NCI-H2227 treated with DMSO at 0.1 percent for 48 hours (cell line): Measurements from ENCODE around the gene AKAP12.
"Not testable (repeated sequence)": the region's sequence is repeated elsewhere in the genome, so short reads cannot be mapped to it uniquely, and the experiment has no call there.

Source experiments
- DNase-seq: peaks from one replicate; lab custom pipeline; 2025; lab: John Stamatoyannopoulos, UW

Gene AKAP12

DNA sequence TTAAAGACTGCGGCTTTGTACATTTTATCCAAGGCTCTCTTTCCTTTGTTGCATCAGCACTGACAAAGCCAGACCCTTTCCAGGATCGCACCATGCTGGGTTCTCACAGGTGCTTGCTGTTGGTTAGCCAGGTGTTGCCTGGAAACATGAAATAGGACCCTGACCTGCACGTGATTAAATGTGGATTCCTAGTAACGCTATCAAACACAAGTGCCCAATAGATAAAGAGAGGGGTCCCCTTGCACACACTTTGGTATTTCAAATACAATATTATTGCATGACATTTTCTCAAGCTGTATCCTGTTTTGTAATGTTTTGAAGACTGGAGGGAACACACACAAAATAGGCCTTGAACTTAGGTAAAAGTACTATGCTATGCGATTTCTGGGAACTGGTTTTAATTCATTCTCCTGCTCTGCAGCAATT lies 73.3 kb downstream of the AKAP12 start:
- no peak for DNase-seq

DNA sequence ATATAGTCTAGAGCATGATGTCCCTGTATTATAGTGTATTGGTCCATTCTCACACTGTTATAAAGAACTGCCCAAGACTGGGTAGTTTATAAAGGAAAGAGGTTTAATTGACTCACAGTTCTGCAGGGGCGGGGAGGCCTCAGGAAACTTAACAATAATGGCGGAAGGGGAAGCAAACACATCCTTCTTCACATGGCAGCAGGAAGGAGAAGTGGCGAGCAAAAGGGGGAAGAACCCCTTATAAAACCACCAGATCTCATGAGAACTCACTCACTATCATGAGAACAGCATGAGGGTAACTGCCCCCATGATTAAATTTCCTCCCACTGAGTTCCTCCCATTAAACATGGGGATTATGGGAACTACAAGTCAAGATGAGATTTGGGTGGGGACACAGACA lies 75.9 kb downstream of the AKAP12 start:
- DNase-seq, result not testable (repeated sequence)

DNA sequence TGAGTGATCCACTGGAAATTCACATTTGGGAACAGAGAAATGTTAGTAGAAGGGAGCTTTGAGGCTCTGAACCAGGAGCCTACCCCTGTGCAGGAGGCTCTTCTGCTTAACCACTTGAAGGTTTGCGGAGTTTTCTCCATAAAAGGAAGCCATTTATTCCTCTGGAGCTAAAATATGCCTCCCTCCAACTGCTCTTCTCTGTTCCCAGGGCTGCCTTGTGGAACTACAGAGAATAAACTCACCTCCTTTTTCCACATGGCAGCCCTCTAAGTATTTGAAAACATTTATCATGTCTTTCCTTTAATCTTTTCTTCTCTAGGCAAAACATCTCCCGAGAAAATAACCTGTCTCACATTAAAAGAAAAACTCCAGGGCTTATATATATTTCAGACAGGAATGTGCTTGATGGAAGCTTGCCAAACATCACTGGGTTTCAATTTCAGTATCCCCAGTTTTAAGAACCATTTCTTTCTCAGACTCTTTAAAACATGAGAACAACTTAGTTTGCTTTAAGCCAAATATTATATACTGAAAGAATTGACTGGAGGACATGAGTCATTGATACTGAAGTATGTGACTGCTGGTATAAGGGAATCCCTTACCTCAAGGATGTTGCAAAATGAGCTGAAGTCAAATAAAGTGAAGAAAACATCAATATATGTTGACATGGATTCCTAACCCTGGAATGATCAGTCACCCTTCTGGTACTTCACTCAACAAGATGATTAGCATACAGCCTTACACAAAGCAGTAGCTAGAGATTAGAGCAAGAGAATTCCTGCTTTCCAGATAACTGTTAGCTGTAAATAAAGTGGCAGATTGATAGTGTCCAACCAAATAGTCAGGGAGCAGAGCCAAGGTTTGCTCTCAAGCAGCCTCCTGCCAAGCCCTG lies 77.6 kb downstream of the AKAP12 start:
- no peak for DNase-seq

DNA sequence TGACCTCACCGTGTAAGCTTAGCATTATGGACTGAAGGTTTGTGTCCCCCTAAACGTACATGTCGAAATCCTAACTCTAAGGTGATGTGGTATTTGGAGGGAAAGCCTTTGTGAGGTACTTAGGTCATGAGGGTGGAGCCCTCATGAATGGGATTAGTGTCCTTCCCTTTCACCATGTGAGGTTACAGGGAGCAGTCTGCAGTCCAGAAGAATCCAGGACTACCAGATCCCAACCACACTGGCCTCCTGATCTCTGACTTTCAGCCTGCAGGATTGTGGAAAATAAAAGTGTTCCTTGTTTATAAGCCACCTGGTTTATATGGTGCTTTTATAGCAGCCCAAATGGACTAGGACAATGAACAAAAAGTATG lies 78.2 kb downstream of the AKAP12 start:
- DNase-seq, result no peak

DNA sequence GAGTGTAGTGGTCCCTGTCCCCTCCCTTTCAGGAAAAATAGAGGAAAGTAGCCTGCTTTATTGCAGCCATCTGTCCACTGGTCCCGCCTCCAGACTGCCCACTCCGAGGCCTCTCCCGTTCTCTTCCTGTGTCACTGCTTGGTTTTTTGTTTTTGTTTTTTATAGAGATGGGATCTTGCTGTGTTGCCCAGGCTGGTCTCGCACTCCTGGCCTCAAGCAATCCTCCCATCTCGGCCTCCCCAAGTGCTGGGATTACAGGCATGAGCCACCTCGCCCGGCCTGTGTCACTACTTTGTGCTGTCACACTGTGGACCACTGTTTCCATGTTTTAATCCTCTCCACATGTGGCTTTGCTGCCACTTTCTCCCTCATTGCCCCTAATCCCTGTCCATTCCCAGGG lies 80.4 kb downstream of the AKAP12 start:
- no peak for DNase-seq

DNA sequence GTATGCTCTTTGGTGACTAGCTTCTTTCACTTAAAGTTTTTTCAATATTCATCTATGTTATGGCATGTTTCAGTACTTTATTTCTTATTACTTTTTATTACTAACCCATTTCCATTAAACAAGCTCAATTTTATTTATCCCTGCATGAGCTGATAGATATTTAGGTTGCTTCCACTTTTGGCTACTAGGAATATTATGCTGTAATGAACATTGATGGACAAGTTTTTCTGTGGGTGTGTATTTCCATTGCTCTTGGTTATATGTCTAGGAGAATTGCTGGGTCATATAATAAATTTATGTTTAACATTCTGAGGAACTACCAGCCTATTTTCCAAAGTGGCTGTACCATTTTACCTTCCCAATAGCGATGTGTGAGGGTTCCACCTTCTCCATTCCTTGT lies 81.7 kb downstream of the AKAP12 start:
- DNase-seq, result no peak

DNA sequence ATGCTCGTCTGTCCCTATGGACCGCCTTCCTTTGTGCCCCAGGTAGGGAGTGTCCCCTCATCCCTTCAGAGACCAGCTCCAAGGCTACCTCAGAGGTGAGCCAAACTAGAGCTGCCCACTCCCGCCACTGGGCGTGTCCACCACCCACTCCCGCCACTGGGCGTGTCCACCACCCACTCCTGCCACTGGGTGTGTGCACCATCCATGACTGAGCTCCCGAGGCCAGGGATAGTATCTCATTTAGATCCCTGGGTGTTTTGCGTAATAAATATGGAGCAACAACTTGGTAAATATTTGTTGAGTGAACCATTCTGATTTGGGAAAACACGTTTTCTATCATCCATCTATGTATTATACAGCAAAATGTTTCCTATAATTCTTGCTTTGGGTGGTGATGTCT lies 82.8 kb downstream of the AKAP12 start:
- DNase-seq, result no peak

DNA sequence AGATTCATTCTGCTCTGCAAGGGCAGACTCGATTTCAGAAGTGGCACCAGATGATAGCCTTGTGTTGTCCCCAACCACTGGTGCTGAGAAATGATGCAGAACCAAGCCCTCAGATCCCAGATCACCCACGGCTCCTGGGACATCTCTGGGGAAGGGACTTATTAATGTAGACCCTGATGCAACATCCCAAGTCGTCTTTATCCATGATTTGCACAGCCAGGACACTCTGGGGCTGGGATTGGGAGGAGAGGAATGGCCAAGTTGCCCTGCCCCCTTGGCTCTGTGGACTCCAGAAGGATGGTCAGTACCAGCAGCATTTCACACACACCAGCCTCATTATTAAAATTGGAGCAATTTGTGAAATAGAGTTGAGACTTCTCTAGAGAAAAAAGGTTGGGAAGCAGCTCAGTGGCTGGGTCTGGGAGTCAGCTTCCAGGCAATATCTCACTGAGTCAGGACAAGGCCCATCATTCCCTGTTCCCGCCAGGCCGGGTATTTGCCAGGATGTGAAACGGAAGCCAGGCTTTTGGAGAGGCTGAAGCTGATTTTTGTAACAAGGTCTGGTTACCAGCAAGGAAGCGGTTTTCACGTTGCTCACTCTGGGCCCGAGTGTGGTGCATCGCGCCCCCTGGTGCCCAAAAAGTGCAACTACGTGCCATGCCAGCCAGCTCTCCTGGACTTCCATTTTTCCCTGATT lies 84.2 kb downstream of the AKAP12 start:
- DNase-seq, result peak; percentile 72

DNA sequence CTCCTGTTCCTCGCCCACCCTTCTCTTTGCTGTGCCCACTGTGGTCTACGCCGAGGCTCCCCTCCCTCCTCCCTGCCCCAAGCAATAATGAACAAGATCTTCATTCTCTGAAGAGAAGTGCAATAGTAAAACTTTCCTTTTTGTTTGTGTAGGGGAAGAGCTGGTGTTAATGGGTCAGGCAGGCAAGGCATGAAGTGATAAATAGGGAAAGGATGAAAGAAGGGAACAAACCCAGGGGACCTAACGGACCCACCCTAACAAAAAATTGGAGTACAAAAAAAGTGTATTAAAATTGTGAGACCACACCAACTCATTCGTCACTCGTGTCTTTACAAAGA lies 84.7 kb downstream of the AKAP12 start:
- DNase-seq, result no peak

DNA sequence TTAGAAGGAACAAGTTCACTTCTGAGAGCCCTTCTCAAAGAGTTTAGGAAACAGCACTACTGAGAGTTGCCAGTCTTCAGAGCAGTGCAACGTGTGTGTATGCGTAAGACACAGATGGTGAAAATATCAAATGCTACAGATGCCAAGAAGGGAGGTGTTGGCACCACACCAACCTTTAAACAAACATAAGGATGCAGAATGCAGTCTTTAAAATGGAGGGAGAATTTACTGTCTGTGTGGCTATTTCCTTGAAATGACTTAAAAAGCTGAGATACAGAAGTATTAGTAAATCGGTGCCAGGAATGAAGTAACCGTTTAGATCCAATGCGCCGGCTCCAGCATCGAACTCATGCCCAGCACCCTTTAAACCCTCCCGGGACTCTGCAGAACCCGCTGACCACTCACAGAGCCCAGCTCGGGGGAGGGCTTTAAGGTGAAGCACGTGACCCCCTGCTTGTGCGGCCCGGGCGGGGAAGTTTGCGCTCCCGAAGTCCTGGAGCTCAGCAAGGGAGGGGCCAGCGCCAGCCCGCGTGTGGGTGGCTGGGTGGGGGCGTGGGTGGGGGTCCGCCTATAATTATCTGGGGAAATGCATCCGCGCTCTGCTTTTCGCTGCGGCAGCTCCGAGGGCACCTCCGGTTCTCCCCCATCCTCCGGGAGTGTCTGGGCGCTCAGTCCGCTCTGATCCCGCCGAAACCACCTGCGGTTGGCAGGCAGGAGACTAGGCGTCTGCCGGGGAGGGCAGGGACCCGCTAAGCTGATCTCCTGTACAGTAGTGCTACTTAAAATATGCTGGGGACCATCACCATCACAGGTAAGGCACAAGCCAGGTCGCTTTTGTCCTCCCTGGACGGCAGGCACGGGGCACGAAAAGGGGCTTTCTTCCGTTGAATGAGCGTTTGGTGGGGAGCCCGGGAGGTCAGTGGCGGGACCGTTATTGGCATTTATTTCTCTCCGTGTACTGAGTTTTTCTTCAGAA lies 85.6 kb downstream of the AKAP12 start:
- DNase-seq, result peak; percentile 20

DNA sequence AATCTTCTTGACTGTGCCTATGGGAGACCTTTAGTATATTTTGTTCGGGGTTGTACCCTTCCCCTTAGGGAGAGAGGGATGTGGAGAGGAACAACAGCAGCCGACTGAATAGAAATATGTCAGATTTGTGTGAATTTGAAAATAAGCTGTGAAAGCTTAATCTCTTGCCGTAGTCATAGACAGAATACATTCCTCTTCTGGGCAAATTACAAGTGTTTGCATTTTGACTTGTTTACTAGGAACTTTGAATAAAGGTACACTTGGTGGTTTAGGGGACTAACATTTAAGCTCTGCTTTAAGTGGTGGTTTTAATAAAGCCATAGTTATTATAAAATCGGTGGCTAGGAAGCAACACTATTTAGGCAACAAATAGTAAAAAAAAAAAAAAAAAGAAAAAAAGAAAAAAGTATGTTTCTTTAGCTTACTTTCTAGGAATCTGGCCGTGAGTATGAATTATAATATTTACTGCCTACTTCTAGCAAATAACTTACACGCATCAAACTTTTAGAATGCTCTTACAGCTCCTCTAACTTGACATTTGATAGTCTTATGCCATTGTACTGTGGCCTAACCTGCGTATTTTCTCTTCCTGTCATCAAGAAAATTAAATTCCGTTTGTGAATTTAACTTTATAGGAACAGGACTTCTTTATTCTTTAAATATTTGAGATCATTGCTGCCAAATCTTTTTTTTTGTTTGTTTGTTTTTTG lies 86.5 kb downstream of the AKAP12 start:
- DNase-seq, result no peak

DNA sequence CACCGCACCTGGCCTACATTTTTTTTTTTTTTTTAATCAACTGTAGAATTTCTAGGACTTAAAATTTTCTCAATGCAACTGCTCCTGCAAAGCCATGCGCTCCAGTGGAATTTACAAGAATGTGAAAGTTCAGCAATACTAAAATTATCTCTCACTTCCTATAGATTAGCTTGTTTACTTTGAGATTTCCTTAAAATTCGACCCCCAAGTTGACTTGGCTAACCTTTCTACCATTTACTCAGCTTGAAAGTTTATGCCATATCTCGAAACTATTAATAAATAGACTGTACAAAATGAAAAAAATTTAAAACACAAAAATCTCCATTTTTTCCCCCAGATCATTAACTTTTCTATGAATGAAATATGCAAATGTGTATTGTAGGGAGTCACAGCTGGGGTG lies 87.3 kb downstream of the AKAP12 start:
- DNase-seq, result no peak

DNA sequence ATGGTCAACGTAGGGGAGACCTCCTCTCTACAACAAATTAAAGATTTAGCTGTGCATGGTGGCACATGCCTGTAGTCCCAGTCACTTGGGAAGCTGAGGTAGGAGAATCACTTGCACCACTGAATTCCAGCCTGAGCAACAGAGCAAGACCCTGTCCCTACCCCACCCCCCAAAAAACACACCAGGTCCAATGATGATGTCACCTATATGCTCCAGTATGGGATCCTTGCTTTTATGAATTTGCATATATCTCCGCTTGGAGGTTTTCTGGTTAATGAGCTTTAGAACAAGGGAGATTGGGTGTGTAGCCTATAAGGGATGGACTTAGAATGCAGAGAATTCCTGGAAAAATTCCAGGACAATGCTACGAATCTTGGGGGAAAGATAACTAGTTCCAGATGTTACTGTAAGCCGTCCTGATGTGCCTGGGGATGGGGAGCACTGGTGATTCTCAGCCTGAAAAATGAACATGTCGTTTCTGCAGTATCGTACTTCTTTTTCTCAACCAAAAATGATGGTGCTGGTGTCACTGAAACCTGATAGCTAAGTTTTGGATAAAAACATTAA lies 90.4 kb downstream of the AKAP12 start:
- no peak for DNase-seq

DNA sequence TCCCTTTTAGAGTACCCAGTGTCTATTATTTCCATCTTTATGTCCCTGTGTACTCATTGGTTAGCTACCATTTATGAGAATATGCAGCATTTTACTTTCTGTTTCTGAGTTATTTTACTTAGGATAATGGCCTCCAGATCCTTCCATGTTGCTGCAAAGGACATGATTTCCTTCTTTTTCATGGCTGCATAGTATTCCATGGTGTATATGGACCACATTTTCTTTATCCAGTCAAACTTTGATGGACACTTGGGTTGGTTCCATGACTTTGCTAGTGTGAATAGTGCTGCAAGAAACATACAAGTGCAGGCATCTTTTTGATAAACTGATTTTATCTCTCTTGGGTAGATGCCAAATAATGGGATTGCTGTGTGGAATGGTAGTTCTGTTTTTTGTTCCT lies 96.2 kb downstream of the AKAP12 start:
- DNase-seq, result no peak

DNA sequence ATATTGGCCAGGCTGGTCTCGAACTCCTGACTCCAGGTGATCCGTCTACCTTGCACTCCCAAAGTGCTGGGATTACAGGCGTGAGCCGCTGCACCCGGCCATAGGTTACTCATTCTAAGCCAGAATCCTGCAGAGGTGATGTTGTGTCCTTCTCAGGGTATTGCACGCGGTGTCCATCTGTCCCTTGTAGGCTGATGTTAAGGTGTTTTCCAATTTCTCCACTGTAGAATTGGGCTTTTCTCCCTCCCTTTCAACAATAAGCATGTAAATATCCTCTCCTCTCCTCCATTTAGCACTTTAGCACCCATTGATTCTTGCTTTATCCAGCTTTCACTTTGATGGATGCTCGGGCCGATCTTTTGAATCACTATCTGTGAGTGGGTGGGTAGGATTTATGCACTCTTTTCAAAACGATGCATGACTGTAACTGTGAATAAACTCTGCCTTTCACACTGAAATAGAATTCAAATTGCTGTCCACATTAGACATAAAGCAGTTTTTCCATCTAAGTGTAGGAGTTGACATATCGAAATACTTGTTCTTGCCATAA lies 99.0 kb downstream of the AKAP12 start:
- no peak for DNase-seq

DNA sequence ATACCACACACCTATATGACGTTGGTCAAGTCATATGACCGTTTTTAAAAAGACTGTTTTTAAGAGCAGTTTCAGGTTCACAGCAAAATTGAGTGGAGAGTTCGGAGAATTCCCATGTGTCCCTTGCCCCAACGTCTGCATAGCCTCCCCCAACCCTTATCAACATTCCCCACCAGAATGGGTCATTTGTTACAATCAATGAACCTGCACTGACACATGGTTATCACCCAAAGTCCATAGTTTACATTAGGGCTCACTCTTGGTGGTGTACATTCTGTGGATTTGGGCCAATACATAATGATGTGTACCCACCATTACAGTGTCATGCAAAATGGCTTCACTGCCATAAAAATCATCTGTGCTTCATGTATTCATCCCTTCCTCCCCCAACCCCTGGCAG lies 99.6 kb downstream of the AKAP12 start:
- no peak for DNase-seq

DNA sequence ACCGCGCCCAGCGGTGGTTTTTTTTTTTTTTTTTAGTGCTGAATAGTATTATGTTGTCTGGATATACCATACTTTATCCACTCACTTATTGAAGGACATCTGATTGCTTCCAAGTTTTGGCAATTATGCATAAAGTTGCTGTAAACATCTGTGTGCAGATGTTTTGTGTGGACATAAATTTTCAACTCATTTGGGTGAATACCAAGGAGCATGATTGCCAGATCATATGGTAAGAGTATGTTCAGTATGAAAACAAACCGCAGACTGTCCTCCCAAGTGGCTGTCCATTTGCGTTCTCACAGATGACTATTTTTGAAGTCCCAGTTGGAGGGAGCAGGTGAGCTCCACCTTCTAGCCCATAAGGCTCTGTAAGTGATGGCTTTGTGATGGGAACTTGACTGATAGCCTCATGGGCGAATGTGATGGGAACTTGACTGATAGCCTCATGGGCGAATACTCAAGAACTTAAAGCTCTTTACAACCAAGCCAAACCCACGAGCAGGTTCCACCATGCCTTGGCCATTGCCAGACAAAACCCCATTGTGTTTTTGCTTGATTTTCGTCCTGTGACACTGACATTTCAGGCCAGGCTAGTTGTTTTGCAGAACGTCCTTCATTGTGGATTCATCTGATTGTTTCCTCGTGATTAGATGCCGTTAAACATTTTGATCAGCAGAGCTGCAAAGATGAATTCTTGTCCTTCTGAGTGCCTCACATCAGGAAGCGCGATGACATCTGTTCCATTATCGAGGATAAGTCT lies 100.6 kb downstream of the AKAP12 start:
- no peak for DNase-seq

DNA sequence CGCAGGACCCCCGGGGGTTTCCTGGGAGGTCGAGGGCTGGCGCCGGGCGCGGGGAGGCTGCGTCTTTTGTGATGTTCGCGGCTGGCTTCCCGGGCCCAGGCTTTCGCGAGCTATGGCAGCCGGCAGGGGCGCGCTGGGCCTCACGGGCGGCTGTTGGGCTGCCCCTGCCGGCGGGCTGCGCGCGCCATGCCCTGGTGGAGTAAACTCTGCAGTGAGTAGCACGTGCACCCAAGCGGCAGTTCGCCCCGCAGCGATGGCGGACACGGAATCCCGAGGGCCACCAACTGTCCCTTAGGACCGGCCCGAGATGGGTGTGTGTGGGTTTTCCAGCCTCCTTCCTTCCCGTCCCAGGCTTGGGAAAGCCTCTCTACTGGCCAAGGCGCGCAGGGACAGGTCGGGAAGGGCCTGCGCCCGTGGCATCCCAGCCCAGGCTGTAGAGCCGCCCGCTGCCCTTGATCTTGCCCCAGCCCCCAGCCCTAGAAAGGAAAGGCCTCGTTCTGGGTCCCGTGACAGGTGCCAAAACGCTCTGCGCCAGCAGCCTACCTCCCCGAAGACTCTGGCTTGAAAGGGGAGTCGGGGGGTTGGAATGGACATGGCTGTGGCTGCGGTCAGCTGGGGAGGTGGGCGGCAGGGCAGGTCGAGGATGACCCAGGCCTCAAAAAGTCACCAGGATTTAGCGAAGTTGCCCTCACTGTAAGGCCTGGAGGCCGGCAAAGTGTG lies 101.9 kb downstream of the AKAP12 start:
- no peak for DNase-seq

DNA sequence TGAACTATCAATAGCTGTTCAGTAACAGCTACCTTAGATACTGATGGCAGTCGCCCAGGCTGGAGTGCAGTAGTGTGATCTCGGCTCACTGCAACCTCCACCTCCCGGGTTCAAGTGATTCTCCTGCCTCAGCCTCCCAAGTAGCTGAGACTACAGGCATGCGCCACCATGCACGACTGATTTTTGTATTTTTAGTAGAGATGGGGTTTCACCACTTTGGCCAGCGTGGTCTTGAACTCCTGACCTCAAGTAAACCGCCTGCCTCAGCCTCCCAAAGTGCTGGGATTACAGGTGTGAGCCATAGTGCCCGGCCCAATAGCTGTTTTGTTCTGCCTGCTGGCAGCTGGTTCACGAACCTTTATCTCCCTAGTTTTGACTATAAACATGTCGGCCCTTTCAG lies 103.0 kb downstream of the AKAP12 start:
- not testable (repeated sequence) for DNase-seq
